ENCODE data around the gene CDIP1.

The CDIP1 gene

DNA sequence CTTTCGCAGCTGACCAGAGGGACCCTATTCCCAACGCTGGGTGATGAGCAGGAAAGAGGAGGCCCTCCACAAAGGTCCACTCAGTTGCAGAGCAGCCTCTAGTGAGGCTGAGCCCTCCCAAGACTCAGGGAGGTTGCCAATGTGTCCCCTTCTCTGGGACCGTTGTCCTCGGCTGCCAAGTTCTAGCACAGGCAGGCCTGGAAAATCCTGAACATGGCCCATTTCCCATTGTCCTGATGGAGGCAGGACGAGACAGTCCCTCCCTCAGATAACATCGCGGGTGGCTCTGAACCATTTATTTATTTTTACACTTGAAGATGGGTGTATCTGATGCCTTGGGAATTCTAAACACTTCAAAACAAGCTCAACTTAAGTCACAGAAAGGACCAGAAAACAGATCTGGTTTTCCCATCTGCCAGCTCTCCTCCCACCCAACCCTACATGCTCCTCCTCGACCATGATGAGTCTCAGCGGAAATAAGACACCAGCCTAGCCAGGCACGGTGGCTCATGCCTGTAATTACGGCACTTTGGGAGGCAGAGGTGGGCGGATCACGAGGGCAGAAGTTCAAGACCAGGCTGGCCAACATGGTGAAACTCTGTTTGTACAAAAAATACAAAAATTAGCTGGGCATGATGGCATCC, 12.8 kb downstream of the CDIP1 start (continued):
- TF ChIP-seq, protein P1, sequence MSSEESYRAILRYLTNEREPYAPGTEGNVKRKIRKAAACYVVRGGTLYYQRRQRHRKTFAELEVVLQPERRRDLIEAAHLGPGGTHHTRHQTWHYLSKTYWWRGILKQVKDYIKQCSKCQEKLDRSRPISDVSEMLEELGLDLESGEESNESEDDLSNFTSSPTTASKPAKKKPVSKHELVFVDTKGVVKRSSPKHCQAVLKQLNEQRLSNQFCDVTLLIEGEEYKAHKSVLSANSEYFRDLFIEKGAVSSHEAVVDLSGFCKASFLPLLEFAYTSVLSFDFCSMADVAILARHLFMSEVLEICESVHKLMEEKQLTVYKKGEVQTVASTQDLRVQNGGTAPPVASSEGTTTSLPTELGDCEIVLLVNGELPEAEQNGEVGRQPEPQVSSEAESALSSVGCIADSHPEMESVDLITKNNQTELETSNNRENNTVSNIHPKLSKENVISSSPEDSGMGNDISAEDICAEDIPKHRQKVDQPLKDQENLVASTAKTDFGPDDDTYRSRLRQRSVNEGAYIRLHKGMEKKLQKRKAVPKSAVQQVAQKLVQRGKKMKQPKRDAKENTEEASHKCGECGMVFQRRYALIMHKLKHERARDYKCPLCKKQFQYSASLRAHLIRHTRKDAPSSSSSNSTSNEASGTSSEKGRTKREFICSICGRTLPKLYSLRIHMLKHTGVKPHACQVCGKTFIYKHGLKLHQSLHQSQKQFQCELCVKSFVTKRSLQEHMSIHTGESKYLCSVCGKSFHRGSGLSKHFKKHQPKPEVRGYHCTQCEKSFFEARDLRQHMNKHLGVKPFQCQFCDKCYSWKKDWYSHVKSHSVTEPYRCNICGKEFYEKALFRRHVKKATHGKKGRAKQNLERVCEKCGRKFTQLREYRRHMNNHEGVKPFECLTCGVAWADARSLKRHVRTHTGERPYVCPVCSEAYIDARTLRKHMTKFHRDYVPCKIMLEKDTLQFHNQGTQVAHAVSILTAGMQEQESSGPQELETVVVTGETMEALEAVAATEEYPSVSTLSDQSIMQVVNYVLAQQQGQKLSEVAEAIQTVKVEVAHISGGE (tag by site-specific recombination; conservative IDR thresholded peaks at IDR 0.05; ENCODE audit: low read depth), result no peak
- TF ChIP-seq ZNF792 (tag by site-specific recombination; IDR thresholded peaks at IDR 0.05), result no peak
- no peak for TF ChIP-seq ZNF24 (tag by site-specific recombination; IDR thresholded peaks at IDR 0.05)
- no peak for TF ChIP-seq ZNF174 (tag by site-specific recombination; IDR thresholded peaks at IDR 0.05)
- TF ChIP-seq ZNF366 (tag by site-specific recombination; conservative IDR thresholded peaks at IDR 0.05), result no peak
- TF ChIP-seq ZNF23 (tag by site-specific recombination; IDR thresholded peaks at IDR 0.05; ENCODE audit: borderline replicate concordance), result no peak
- TF ChIP-seq, protein P2, sequence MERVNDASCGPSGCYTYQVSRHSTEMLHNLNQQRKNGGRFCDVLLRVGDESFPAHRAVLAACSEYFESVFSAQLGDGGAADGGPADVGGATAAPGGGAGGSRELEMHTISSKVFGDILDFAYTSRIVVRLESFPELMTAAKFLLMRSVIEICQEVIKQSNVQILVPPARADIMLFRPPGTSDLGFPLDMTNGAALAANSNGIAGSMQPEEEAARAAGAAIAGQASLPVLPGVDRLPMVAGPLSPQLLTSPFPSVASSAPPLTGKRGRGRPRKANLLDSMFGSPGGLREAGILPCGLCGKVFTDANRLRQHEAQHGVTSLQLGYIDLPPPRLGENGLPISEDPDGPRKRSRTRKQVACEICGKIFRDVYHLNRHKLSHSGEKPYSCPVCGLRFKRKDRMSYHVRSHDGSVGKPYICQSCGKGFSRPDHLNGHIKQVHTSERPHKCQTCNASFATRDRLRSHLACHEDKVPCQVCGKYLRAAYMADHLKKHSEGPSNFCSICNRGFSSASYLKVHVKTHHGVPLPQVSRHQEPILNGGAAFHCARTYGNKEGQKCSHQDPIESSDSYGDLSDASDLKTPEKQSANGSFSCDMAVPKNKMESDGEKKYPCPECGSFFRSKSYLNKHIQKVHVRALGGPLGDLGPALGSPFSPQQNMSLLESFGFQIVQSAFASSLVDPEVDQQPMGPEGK (tag by site-specific recombination; IDR thresholded peaks at IDR 0.05), result no peak

DNA sequence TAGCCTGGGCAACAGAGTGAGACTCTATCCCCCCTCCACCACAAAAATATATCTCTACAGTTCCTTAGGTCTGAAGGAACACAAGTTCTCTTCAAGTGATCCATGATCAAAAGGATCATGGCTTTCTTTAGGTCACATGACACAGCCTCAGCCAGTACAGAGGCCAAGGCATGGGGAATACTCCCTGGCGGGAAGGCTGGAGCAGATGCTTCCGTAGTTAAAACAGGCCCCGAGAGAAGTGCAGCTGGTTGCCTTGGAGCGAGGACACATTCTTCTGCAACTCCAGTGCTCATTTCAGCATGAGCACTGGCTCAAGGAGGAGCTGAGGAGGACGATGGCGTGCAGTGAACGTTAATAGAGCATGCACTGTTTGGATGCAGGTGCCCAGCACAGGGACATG, 13.5 kb downstream of the CDIP1 start:
- Histone ChIP-seq H3K36me3 (ENCODE audit: control insufficient read depth in 2 of 2, insufficient read depth in 1 of 2, low read length in 2 of 2) (peaks cover 0 to 27% of the 10 kb centered on the region in 2 experiments; a peak in 1 of 3 replicates), H3K9me3 (ENCODE audit: control insufficient read depth, insufficient read depth, low read depth, low read length) (no peaks in the 10 kb centered on the region), H3K4me3 (ENCODE audit: low read depth, low read length) (no peak overlapping the region), H3K4me1 (ENCODE audit: control insufficient read depth, insufficient read depth, low read length) (peaks cover 3% of the 10 kb centered on the region; the same call in 1 of the 2 replicates), H3K27ac (ENCODE audit: extremely low read depth, low read depth, low read length) (no peak overlapping the region)
- ChIA-PET POLR2A (interaction anchor here (0.6 kb wide), 1 partner anchor 13 kb away, joined by 4 read pairs; the partner anchor contains the start of gene CDIP1), CTCF (interaction anchor here (0.5 to 1.7 kb wide), 3 partner anchors 23 to 122 kb away, joined by 3 to 6 read pairs (median 4); no protein-coding TSS in a partner anchor)
- TF ChIP-seq ZBTB17 (tag by site-specific recombination; IDR thresholded peaks at IDR 0.05) (no peak), ZNF16 (tag by site-specific recombination; IDR thresholded peaks at IDR 0.05; ENCODE audit: low read depth) (no peak), ZNF521 (tag by site-specific recombination; IDR thresholded peaks at IDR 0.05) (no peak), ZBTB7A (tag by site-specific recombination; IDR thresholded peaks at IDR 0.05; ENCODE audit: low read depth) (no peak), ZNF768 (tag by site-specific recombination; IDR thresholded peaks at IDR 0.05) (no peak), ZFP3 (tag by site-specific recombination; IDR thresholded peaks at IDR 0.05; ENCODE audit: low read depth) (no peak), ZNF404 (tag by site-specific recombination; IDR thresholded peaks at IDR 0.05) (no peak)
- TF ChIP-seq, protein P3, sequence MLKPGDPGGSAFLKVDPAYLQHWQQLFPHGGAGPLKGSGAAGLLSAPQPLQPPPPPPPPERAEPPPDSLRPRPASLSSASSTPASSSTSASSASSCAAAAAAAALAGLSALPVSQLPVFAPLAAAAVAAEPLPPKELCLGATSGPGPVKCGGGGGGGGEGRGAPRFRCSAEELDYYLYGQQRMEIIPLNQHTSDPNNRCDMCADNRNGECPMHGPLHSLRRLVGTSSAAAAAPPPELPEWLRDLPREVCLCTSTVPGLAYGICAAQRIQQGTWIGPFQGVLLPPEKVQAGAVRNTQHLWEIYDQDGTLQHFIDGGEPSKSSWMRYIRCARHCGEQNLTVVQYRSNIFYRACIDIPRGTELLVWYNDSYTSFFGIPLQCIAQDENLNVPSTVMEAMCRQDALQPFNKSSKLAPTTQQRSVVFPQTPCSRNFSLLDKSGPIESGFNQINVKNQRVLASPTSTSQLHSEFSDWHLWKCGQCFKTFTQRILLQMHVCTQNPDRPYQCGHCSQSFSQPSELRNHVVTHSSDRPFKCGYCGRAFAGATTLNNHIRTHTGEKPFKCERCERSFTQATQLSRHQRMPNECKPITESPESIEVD (tag by site-specific recombination; IDR thresholded peaks at IDR 0.05), result no peak
- TF ChIP-seq, protein P4, sequence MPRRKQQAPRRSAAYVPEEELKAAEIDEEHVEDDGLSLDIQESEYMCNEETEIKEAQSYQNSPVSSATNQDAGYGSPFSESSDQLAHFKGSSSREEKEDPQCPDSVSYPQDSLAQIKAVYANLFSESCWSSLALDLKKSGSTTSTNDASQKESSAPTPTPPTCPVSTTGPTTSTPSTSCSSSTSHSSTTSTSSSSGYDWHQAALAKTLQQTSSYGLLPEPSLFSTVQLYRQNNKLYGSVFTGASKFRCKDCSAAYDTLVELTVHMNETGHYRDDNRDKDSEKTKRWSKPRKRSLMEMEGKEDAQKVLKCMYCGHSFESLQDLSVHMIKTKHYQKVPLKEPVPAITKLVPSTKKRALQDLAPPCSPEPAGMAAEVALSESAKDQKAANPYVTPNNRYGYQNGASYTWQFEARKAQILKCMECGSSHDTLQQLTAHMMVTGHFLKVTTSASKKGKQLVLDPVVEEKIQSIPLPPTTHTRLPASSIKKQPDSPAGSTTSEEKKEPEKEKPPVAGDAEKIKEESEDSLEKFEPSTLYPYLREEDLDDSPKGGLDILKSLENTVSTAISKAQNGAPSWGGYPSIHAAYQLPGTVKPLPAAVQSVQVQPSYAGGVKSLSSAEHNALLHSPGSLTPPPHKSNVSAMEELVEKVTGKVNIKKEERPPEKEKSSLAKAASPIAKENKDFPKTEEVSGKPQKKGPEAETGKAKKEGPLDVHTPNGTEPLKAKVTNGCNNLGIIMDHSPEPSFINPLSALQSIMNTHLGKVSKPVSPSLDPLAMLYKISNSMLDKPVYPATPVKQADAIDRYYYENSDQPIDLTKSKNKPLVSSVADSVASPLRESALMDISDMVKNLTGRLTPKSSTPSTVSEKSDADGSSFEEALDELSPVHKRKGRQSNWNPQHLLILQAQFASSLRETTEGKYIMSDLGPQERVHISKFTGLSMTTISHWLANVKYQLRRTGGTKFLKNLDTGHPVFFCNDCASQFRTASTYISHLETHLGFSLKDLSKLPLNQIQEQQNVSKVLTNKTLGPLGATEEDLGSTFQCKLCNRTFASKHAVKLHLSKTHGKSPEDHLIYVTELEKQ (tag by site-specific recombination; IDR thresholded peaks at IDR 0.05; ENCODE audit: borderline replicate concordance), result no peak
- TF ChIP-seq, protein P5, sequence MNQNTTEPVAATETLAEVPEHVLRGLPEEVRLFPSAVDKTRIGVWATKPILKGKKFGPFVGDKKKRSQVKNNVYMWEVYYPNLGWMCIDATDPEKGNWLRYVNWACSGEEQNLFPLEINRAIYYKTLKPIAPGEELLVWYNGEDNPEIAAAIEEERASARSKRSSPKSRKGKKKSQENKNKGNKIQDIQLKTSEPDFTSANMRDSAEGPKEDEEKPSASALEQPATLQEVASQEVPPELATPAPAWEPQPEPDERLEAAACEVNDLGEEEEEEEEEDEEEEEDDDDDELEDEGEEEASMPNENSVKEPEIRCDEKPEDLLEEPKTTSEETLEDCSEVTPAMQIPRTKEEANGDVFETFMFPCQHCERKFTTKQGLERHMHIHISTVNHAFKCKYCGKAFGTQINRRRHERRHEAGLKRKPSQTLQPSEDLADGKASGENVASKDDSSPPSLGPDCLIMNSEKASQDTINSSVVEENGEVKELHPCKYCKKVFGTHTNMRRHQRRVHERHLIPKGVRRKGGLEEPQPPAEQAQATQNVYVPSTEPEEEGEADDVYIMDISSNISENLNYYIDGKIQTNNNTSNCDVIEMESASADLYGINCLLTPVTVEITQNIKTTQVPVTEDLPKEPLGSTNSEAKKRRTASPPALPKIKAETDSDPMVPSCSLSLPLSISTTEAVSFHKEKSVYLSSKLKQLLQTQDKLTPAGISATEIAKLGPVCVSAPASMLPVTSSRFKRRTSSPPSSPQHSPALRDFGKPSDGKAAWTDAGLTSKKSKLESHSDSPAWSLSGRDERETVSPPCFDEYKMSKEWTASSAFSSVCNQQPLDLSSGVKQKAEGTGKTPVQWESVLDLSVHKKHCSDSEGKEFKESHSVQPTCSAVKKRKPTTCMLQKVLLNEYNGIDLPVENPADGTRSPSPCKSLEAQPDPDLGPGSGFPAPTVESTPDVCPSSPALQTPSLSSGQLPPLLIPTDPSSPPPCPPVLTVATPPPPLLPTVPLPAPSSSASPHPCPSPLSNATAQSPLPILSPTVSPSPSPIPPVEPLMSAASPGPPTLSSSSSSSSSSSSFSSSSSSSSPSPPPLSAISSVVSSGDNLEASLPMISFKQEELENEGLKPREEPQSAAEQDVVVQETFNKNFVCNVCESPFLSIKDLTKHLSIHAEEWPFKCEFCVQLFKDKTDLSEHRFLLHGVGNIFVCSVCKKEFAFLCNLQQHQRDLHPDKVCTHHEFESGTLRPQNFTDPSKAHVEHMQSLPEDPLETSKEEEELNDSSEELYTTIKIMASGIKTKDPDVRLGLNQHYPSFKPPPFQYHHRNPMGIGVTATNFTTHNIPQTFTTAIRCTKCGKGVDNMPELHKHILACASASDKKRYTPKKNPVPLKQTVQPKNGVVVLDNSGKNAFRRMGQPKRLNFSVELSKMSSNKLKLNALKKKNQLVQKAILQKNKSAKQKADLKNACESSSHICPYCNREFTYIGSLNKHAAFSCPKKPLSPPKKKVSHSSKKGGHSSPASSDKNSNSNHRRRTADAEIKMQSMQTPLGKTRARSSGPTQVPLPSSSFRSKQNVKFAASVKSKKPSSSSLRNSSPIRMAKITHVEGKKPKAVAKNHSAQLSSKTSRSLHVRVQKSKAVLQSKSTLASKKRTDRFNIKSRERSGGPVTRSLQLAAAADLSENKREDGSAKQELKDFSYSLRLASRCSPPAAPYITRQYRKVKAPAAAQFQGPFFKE (tag by site-specific recombination; IDR thresholded peaks at IDR 0.05; ENCODE audit: borderline replicate concordance), result no peak
